ENCODE results near the gene DCBLD2.

Gene DCBLD2

GRCh38 chr3:98805571-98805970 is 95.9 kb downstream of the DCBLD2 start:
- TF ChIP-seq, protein P1, sequence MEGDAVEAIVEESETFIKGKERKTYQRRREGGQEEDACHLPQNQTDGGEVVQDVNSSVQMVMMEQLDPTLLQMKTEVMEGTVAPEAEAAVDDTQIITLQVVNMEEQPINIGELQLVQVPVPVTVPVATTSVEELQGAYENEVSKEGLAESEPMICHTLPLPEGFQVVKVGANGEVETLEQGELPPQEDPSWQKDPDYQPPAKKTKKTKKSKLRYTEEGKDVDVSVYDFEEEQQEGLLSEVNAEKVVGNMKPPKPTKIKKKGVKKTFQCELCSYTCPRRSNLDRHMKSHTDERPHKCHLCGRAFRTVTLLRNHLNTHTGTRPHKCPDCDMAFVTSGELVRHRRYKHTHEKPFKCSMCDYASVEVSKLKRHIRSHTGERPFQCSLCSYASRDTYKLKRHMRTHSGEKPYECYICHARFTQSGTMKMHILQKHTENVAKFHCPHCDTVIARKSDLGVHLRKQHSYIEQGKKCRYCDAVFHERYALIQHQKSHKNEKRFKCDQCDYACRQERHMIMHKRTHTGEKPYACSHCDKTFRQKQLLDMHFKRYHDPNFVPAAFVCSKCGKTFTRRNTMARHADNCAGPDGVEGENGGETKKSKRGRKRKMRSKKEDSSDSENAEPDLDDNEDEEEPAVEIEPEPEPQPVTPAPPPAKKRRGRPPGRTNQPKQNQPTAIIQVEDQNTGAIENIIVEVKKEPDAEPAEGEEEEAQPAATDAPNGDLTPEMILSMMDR (IDR thresholded peaks at IDR 0.05): no peak
- Histone ChIP-seq H3K27me3 (no peaks in the 10 kb centered on the region), H3K4me3 (ENCODE audit: low read depth in 1 of 2, low read length in 1 of 2) (no peak overlapping the region), H3K9me3 (no peaks in the 10 kb centered on the region), H3K27ac (no peak overlapping the region), H3K36me3 (no peaks in the 10 kb centered on the region), H3K4me1 (ENCODE audit: control insufficient read depth in 1 of 2, insufficient read depth in 1 of 2, low read depth in 1 of 2, low read length in 1 of 2) (no peaks in the 10 kb centered on the region)

GRCh38 chr3:98801043-98801747 is 100.3 kb downstream of the DCBLD2 start:
- Histone ChIP-seq H3K9me3 (no peaks in the 10 kb centered on the region), H3K27me3 (no peaks in the 10 kb centered on the region), H3K4me1 (ENCODE audit: control insufficient read depth in 1 of 2, insufficient read depth in 1 of 2, low read depth in 1 of 2, low read length in 1 of 2) (no peaks in the 10 kb centered on the region), H3K27ac (no peak overlapping the region), H3K4me3 (ENCODE audit: low read depth in 1 of 2, low read length in 1 of 2) (no peak overlapping the region), H3K36me3 (no peaks in the 10 kb centered on the region)
- TF ChIP-seq, protein P1 (IDR thresholded peaks at IDR 0.05): no peak

- Histone ChIP-seq H3K36me3 (peaks cover 6% of the 10 kb centered on the region), H3K4me1 (ENCODE audit: control insufficient read depth in 1 of 2, insufficient read depth in 1 of 2, low read depth in 1 of 2, low read length in 1 of 2) (no peaks in the 10 kb centered on the region), H3K4me3 (ENCODE audit: low read depth in 1 of 2, low read length in 1 of 2) (no peak overlapping the region), H3K27ac (no peak overlapping the region), H3K9me3 (no peaks in the 10 kb centered on the region), H3K27me3 (no peaks in the 10 kb centered on the region)
- TF ChIP-seq, protein P1 (IDR thresholded peaks at IDR 0.05): no peak
These were observed 101.1 kb downstream of the DCBLD2 start for GRCh38 chr3:98800401-98800800.

GRCh38 chr3:98799479-98799878 is 102.0 kb downstream of the DCBLD2 start:
- H3K27me3 ChIP-seq: no peaks in the 10 kb centered on the region
- peaks cover 15% of the 10 kb centered on the region for H3K36me3 ChIP-seq
- H3K9me3 ChIP-seq: no peaks in the 10 kb centered on the region
- H3K4me3 ChIP-seq (ENCODE audit: low read depth in 1 of 2, low read length in 1 of 2): no peak overlapping the region
- H3K4me1 ChIP-seq (ENCODE audit: control insufficient read depth in 1 of 2, insufficient read depth in 1 of 2, low read depth in 1 of 2, low read length in 1 of 2): no peaks in the 10 kb centered on the region
- no peak overlapping the region for H3K27ac ChIP-seq
- TF ChIP-seq, protein P1 (IDR thresholded peaks at IDR 0.05): no peak

DNA sequence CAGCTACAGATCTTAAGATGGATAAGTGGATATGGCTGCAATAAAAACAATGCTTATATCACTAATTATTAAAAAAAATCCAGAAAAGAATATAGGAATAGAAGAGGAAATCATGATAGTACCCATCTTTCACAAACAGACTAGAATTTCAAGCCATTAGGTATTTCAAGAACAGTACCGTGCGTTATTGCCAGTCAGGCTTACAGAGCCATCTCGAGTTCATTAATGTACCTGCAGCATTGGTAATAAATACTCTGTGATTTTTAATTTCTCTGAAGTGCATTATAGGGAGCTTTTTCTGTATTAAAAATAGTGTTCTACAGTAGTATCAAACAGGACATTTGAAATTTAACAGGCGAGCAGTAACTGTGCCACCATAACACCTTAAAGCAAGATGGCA is 102.7 kb downstream of the DCBLD2 start:
- TF ChIP-seq, protein P1 (IDR thresholded peaks at IDR 0.05): no peak
- no peaks in the 10 kb centered on the region for H3K27me3 ChIP-seq
- no peak overlapping the region for H3K4me3 ChIP-seq (ENCODE audit: low read depth in 1 of 2, low read length in 1 of 2)
- H3K9me3 ChIP-seq: no peaks in the 10 kb centered on the region
- H3K4me1 ChIP-seq (ENCODE audit: control insufficient read depth in 1 of 2, insufficient read depth in 1 of 2, low read depth in 1 of 2, low read length in 1 of 2): no peaks in the 10 kb centered on the region
- H3K27ac ChIP-seq: no peak overlapping the region
- peaks cover 22% of the 10 kb centered on the region for H3K36me3 ChIP-seq
